ENCODE data around the gene MED10.

GRCh38 chr5:6392561-6392960 lies 14.2 kb upstream of the MED10 start:
- no peak for TF ChIP-seq CTCF (IDR thresholded peaks at IDR 0.05; ENCODE audit: low read length)
- TF ChIP-seq EZH2 (optimal IDR thresholded peaks at IDR 0.05; ENCODE audit: low read depth, low read length), result no peak
- no peak for TF ChIP-seq EZH2phosphoT487 (IDR thresholded peaks at IDR 0.05; ENCODE audit: low read length)

Measured in MM.1S (cell line).